ENCODE measurements around the gene ACE2.

DNA sequence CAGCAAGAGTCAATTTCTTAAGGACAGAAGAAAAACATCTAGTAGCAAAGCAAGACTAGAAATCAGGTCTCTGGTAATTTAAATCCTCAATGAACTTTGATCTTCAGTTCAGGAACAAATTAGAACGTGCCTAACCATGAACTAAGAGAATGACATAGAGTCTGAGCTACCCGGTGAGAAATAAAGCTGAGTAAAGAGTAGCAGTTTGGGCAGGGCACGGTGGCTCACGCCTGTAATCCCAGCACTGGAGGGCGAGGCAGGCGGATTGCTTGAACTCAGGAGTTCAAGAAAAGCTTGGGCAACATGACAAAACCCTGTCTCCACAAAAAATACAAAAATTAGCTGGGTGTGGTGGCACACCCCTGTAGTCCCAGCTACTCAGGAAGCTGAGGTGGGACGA lies 37.7 kb downstream of the ACE2 start:
- TF ChIP-seq, protein P1, sequence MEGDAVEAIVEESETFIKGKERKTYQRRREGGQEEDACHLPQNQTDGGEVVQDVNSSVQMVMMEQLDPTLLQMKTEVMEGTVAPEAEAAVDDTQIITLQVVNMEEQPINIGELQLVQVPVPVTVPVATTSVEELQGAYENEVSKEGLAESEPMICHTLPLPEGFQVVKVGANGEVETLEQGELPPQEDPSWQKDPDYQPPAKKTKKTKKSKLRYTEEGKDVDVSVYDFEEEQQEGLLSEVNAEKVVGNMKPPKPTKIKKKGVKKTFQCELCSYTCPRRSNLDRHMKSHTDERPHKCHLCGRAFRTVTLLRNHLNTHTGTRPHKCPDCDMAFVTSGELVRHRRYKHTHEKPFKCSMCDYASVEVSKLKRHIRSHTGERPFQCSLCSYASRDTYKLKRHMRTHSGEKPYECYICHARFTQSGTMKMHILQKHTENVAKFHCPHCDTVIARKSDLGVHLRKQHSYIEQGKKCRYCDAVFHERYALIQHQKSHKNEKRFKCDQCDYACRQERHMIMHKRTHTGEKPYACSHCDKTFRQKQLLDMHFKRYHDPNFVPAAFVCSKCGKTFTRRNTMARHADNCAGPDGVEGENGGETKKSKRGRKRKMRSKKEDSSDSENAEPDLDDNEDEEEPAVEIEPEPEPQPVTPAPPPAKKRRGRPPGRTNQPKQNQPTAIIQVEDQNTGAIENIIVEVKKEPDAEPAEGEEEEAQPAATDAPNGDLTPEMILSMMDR (IDR thresholded peaks at IDR 0.05 in 2 of 3, conservative IDR thresholded peaks at IDR 0.05 in 1 of 3; ENCODE audit: insufficient read depth in 2 of 3, low read depth in 1 of 3, low read length in 3 of 3): no peak
- TF ChIP-seq, protein P2, sequence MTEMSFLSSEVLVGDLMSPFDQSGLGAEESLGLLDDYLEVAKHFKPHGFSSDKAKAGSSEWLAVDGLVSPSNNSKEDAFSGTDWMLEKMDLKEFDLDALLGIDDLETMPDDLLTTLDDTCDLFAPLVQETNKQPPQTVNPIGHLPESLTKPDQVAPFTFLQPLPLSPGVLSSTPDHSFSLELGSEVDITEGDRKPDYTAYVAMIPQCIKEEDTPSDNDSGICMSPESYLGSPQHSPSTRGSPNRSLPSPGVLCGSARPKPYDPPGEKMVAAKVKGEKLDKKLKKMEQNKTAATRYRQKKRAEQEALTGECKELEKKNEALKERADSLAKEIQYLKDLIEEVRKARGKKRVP (CRISPR knock-in tag; IDR thresholded peaks at IDR 0.05): no peak
- no peak for TF ChIP-seq HCFC1 (IDR thresholded peaks at IDR 0.05; ENCODE audit: low read depth, low read length)
- TF ChIP-seq SIN3A (IDR thresholded peaks at IDR 0.05; ENCODE audit: borderline replicate concordance in 2 of 2, control insufficient read depth in 1 of 2, low read depth in 2 of 2, low read length in 2 of 2): no peak
- TF ChIP-seq USF2 (CRISPR knock-in tag; IDR thresholded peaks at IDR 0.05): no peak
- no peak for TF ChIP-seq ZKSCAN3 (CRISPR knock-in tag; IDR thresholded peaks at IDR 0.05)
- TF ChIP-seq NR2C1 (IDR thresholded peaks at IDR 0.05): no peak
- no peak for TF ChIP-seq NR2C1 (tag; IDR thresholded peaks at IDR 0.05)
- no peak for TF ChIP-seq ZNF232 (CRISPR knock-in tag; IDR thresholded peaks at IDR 0.05)
- no peak for TF ChIP-seq SAFB (IDR thresholded peaks at IDR 0.05; ENCODE audit: borderline replicate concordance, low read depth, low read length)
- TF ChIP-seq ZC3H11A (IDR thresholded peaks at IDR 0.05; ENCODE audit: low read depth, low read length): no peak
